ENCODE results near the gene TRABD.

The TRABD gene

DNA sequence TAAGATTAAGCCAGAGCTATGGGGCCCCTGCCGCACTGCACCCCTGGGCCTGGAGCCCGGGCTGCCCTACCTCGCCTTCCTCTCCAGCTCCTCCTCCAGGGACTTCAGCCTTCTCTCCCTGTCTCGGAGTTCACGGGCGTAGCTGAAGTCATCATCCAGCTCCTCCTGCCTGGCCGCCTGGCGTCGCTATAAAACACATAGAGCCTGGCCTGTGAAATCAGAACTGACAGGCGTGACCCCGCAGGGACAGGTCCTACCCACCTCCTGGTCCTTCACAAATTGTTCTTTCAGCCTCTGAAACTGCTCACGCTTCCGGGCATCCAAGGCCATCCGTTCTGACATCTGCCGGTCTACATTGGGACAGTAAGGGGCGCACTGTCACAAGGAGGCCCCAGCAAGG lies 38.4 kb downstream of the TRABD start:
- TF ChIP-seq, protein P1, sequence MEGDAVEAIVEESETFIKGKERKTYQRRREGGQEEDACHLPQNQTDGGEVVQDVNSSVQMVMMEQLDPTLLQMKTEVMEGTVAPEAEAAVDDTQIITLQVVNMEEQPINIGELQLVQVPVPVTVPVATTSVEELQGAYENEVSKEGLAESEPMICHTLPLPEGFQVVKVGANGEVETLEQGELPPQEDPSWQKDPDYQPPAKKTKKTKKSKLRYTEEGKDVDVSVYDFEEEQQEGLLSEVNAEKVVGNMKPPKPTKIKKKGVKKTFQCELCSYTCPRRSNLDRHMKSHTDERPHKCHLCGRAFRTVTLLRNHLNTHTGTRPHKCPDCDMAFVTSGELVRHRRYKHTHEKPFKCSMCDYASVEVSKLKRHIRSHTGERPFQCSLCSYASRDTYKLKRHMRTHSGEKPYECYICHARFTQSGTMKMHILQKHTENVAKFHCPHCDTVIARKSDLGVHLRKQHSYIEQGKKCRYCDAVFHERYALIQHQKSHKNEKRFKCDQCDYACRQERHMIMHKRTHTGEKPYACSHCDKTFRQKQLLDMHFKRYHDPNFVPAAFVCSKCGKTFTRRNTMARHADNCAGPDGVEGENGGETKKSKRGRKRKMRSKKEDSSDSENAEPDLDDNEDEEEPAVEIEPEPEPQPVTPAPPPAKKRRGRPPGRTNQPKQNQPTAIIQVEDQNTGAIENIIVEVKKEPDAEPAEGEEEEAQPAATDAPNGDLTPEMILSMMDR (IDR thresholded peaks at IDR 0.05), result no peak
- no peak for TF ChIP-seq ZFX (IDR thresholded peaks at IDR 0.05; ENCODE audit: borderline replicate concordance)
- no peak overlapping the region for H3K27ac ChIP-seq

GRCh38 chr22:50225200-50225969 lies 39.7 kb downstream of the TRABD start:
- H3K27ac ChIP-seq, result no peak overlapping the region
- no peak for TF ChIP-seq ZFX (IDR thresholded peaks at IDR 0.05; ENCODE audit: borderline replicate concordance)
- TF ChIP-seq, protein P1 (IDR thresholded peaks at IDR 0.05), result no peak

- TF ChIP-seq ZFX (IDR thresholded peaks at IDR 0.05; ENCODE audit: borderline replicate concordance), result no peak
- TF ChIP-seq, protein P1 (IDR thresholded peaks at IDR 0.05), result no peak
- no peak overlapping the region for H3K27ac ChIP-seq
Measured at GRCh38 chr22:50226063-50226874, 40.6 kb downstream of the TRABD start.

DNA sequence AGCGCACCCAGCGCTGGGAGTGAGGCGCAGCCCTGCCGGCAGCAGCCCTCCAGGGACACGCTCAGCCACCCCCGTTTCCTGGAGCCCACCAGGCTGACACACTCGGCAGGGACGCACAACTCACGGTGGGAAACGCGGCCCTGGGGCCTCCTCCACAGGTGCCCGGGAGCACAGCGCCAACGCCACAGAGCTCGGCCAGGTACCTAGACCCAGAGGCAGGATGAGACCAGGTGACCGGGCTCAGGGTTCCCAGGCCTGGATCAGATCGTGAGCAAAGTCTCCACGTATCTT lies 41.1 kb downstream of the TRABD start:
- TF ChIP-seq, protein P1 (IDR thresholded peaks at IDR 0.05), result no peak
- no peak for TF ChIP-seq ZFX (IDR thresholded peaks at IDR 0.05; ENCODE audit: borderline replicate concordance)
- no peak overlapping the region for H3K27ac ChIP-seq

GRCh38 chr22:50227579-50228215 lies 42.0 kb downstream of the TRABD start:
- no peak overlapping the region for H3K27ac ChIP-seq
- TF ChIP-seq ZFX (IDR thresholded peaks at IDR 0.05; ENCODE audit: borderline replicate concordance), result no peak
- TF ChIP-seq, protein P1 (IDR thresholded peaks at IDR 0.05), result no peak

GRCh38 chr22:50228366-50228765 lies 42.7 kb downstream of the TRABD start:
- no peak overlapping the region for H3K27ac ChIP-seq
- TF ChIP-seq ZFX (IDR thresholded peaks at IDR 0.05; ENCODE audit: borderline replicate concordance), result no peak
- TF ChIP-seq, protein P1 (IDR thresholded peaks at IDR 0.05), result no peak

Data from 22Rv1 (cell line).